ENCODE results near the gene CPM. TPM values are rescaled to one million over a fixed set of nuclear protein-coding genes. Genes with fewer than 3 reads are reported as not detected.

The CPM gene
- total RNA-seq, 1 donor from 2014 or later: 0.64 TPM

DNA sequence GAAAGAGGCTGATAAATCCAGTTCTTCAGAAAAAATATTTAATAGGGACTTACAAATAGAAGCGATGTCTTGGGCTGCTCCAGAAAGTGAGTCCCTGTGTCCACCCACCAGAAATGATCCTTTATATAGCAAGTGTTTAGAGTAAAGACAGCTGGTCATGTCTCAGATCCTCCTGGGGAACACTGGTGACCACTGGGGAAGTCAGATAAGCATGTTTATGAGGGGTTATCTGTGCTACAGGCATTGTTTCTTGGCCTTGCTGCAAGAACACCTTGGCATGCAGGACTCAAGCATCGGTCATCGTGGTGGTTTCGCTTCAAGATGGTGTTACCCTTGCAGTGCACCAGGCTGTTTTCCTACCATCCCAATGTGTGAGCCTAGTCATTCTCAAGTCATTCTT, 27.2 kb downstream of the CPM start:
- DNase-seq (ENCODE audit: low read depth in 2 of 2): no peak

DNA sequence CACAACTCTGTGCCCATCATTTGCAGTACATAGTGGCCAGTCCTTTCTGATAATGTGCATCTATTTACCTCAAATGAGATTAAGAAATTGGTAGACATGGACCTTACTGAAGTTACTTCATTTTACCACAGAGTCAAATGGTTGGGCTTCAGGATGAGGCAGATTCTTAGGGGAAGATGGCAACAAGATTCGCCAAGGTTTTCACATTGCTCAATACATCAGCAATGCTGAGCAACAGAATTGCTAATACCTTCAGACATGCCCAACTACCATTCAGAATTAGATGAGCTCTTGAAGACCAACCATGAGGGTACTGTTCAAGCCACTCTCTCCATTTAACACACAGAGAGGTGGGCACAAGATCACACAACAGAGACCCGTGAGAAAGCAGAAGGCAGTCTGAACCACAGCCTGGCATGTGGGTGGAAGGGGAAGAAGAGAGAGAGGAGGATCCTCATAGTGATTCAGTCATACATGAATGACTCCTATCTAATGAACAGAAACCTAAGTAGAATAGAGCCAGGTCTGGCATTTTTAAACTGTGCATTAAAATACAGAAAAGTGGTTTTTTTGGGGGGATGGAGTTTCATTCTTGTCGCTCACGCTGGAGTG, 28.5 kb downstream of the CPM start:
- DNase-seq (ENCODE audit: low read depth in 2 of 2): no peak

DNA sequence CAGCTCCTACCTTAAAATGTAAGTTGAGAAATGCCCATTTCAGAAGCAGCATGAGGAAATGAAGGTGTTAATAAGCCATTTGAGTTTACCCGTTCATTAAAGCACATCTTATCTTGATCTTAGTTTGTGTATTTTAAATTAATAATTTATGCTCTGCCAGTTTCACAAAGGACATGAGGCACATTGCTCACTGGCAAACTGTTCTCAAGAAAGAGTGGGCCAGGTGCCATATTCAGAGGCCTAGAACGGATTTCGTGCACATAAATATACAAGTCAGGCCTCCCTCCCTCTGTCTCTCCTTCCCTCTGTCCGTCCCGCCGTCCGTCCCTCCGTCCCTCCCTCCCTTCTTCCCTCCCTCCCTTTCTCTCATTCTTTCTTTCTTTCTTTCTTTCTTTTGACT, 29.5 kb downstream of the CPM start:
- no peak for DNase-seq (ENCODE audit: low read depth in 2 of 2)

DNA sequence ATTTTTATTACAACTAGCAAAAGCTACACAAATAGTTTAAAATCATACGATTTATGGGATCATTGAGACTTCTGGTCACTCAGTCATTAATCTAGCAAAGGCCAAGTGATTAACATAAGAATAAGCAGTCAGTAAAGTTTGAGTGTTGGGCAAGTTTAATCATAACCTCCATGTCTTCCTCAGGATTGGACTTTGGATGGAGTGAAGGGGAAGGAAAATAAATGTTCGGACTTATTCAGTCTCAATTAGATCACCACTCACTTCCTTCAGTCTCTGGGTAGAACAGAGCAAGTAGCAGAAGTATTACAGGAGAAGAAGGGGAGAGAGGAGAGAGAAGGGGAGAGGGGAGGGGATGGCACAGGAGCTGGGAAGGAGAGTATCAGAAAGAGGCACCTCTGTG, 31.4 kb downstream of the CPM start:
- no peak for DNase-seq (ENCODE audit: low read depth in 2 of 2)

DNA sequence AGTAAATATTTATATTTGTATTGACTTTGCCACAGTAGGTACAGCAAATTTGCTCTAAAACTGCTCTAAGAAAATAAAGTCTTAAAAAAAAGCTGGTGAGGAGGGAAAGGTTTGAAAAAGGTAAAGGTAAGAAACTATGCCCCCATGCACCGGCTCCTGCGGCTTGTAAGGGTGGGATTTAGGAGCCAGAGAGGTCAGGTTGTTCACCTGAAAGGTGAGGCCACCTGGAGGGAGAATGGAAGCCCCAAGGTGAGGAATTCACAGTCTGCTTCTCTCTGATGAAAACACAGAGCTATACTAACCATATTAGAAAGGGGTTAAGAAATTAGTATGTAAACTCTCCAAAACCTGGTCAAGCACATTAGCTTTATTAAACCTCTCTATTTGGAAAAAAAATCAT, 31.8 kb downstream of the CPM start:
- DNase-seq (ENCODE audit: low read depth in 2 of 2): no peak

DNA sequence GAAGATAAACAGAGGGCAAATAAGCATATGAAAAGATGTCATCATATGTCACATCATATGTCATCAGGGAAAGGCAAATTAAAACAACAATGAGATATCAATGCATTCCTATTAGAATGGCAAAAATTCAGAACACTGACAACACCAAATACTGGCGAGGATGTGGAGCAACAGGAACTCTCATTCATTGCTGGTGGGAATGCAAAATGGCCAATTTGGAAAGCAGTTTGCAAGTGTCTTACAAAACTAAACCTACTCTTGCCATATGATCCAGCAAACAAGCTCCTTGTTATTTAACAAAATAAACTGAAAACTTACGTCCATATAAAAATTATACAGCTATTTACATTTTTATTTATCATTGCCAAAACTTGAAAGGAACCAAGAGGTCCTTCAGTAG, 32.7 kb downstream of the CPM start:
- no peak for DNase-seq (ENCODE audit: low read depth in 2 of 2)

DNA sequence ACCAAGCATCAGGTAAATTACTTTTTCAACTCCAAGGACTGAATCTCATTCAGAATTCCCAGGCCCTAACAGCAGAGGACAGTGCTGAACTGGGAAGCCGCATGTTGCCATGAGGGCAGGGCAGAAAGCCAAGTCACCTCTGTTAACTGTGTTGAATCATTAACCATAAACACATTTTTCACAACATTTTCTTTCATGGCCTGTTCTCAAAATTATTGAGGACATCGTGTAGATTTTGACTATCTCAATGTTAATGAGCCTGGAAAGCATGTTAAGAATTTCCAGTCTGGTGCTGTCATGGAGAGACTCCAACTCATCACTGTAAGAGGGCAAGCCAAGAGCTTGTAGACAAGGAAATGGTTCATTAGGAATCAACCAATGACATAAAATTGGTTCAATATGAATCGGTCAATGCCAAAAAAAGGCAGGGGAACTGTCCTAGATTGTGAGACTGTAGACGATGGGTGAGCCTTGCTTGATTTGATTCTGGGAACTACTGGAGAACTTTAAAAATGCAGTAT, 33.7 kb downstream of the CPM start:
- DNase-seq (ENCODE audit: low read depth in 2 of 2): peak in 1 of 2 donors; percentile 5

DNA sequence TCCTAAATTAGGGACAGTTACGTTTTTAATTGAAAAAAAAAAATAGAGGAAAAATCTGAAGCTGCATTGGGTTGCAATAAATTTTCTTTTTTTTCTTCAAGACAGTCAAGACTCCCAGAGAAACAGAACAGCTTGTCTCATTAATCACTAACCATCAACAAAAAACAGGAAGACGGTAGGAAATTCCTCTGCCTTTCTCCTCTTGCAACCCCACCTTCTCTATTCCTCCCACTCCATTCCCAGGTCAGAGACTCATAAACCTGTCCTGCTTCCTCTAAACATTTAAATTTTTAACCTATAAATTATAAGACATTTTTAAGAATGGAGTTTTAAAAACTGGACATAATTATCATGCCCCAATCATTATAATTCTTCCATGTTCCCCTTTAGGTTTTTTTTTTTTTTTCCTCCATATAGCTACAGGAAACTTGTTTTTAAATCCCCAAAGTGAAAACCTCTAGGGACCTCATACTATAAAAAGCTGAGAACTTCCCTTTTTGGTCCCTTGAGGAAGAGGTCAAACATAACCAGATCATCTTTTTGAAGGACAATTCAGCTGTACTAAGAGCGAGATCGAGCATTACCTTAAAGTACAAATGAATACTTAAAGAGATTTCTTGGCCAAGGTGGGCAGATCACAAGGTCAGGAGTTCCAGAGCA, 36.0 kb downstream of the CPM start:
- DNase-seq (ENCODE audit: low read depth in 2 of 2): no peak

DNA sequence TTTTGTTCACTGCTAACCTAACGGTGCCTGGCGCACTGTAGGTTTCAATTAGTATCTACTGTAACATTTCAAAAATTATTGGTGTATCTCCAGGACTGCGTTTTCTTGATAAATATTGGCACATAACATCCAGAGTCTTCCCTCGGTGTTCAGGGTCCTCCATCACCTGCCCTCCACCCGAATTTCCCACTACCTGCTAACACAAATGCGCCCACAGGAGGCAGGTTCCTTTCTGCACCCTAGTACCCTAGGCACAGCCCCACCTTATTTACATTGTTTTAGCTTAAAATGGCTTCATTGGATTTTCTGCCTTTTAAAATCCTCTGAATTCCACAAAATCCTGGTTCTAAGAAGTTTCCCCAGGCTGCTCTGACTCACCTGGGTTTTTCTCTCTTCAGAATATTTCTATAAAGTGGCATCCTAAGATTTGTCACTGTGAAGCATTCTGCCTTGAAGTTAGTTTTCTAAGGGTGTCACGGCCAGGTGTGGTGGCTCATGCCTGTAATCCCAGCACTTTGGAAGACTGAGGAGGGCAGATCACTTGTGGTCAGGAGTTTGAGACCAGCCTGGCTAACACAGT, 38.6 kb downstream of the CPM start:
- no peak for DNase-seq (ENCODE audit: low read depth in 2 of 2)

DNA sequence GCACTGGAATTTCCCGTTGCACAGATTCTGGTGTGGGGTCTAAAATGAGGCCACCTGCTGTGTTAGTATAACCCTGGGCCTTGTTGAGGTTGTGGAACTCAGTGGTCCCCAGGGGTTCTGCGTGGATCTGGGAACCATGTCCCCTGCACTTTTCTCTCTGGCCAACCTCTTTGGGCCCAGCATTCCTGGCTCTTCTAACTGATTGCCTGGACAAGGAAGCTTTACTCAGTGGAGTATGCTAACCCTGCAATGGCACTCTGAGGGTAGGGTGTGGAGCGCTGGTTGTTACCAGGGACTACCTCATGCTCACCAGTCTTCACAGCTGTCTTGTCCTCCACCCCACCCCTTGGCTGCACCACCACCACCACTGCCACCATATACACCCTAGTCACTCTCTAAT, 39.2 kb downstream of the CPM start:
- DNase-seq (ENCODE audit: low read depth in 2 of 2): no peak

DNA sequence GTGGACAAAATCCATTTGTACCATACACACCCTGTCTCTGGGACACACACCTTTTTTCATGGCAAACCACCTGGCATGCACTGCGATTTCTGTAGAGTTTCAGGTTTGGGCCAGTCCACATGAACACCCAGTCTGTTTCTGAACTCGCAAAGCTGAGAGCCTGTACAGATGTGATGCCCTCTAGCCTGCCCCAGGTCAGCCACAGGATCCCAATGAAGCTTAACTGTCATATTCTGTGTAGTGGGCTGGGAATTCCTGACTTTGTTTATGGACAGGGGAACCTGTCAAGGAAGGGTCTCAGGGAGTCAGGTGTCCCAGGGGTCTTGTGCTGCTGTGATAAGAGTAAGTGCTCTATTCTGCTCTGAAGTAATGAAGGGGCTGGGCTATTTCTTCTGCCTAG, 39.8 kb downstream of the CPM start:
- no peak for DNase-seq (ENCODE audit: low read depth in 2 of 2)

DNA sequence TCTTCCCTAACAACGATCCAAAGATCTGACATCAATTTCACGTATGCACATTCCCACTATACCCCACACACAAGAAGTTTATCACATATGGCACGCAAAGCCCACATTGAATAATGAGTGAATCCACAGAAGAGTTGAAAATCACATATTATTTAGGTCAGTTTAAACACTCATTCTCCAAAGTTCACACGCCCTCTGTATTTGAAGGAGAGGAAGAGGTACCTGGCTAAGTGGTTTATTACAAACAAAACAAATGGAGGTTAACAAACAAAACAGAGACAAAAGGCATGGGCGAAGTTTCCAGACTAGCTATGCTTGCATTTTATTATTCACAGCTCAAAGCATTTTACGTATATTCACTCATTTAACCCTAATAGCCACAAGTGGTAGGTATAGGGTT, 41.8 kb downstream of the CPM start:
- DNase-seq (ENCODE audit: low read depth in 2 of 2): no peak

DNA sequence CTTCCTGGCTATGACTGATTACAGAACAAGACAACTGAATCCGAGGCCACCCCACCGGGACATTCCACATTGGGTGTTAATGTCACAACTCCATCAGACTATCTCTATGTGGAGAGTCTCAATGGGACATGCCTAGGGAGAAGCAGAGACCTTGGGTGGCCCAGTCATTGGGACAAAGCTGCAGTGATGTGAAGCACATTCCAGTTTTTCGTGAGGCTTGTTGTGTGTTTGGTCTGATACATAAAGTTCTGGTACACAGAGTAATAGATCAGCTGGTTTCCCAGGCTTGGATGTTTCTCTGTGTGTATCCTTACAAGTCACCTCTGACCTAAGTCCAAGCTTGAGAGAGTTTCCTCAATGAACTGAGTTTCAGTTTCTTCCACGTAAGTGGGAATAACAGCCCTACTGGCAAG, 42.3 kb downstream of the CPM start:
- DNase-seq (ENCODE audit: low read depth in 2 of 2): no peak

DNA sequence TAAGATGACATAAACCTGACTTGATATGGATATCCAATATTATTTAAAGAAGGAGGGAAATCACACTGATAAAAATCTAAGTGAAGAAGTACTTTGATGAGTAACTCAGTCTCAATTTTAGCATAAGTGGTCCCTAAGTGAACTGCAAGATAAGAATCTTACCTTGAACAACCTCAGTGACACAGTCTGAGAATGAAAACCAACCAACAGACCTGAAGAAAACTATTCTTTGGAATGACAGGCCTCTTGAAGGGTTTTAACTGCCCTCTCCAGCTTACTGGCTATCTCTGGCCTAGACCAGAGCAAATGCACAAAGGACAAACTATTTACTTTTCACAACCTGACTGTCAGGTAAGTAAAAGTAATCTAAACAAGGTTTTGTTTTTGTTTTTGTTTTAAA, 44.7 kb downstream of the CPM start:
- no peak for DNase-seq (ENCODE audit: low read depth in 2 of 2)

DNA sequence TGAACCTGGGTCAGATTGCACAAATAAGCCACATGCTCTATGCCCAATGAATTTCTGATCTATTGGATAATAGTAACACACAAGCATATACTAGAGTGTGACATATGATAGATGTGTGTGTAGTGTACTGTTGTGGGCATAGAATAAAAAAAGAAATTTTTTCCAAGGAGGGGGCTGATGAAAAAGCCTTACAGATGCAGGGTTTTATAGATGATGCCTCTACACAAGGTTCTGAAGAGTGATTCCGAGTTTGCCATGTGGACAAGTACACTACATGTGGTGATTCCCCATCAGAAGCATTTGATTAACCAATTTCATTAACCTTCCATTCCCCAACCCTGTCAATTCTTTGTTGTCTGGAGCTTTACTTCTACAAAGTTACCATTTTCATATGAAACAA, 45.3 kb downstream of the CPM start:
- no peak for DNase-seq (ENCODE audit: low read depth in 2 of 2)

DNA sequence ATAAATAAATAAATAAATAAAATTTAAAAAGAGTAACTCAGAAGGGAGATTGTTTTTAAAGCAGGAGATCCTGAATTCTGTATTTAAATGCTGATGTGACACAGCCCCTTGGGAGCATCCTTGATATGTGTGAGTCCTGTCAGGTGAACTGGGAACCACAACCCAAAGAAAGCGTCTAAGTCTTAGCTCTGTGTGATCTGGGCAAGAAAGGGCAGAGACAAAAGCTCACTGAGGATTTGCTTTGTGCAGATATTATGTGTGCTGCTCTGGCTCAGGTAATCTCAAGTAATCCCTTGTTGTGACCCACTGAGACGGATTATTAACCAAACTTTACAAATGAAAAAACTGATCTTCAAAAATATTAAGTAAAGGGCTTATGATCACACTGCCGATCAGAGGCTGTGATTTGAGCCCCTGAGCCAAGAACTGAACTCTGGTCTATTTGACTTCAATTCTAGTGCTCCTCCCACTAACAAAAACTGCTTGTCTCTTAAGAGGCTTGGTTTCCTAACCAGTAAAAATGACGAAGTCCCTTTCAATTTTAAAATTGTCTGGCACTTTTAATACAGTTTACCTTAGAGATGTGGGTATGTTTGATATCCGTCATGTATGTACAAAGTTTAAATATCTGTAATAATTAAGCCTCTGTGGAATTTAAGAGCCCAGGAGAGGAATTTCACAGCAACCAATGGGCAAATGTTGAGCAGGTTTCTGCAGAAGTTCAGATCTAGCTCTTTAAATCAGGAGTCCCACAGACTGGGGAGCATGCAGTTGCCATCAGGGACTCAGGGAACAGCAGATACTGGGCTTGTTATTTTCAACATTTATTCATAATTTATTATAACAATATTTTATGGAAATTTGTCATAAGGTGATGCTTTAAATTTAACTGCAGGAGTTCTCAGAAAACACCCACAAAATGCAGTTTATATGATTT, 46.1 kb downstream of the CPM start:
- DNase-seq (ENCODE audit: low read depth in 2 of 2): no peak

DNA sequence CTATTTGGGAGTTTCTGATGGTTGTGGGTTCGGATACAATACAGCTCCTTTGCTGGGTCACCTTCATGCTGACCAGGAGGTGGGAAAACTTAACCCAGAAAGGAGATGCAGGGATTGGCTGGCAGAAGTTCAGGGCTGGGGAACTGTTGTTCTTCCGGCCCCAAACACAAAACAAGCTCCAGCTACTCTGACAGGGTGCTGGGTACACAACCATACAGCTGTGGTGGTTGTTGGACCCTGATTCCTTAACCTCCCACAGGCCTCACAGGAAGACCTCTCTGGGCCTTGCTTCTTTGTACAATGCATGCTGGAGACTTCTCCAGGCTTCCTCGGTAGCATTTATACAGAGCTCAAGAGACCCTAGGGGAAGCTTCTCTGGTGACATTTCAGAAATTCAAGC, 47.6 kb downstream of the CPM start:
- no peak for DNase-seq (ENCODE audit: low read depth in 2 of 2)

DNA sequence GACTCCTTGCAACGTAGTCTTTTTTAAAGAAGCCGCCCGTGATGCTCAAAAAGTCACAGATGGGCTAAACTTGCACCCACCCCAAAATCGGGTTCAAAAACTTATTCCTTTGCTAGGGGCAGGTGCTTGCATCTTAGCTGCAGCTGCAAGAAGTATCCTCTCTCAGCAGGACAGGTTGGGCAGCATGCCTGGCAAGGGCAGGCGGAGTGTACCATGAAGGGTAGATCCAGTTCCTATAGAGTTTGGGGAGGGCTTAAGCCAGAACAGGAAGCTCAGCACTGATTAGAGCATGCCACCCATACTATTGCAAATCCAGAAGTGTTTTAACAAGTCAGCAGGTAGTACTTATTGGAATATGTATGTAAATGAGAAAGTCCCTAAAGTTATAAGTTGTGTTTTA, 48.7 kb downstream of the CPM start:
- DNase-seq (ENCODE audit: low read depth in 2 of 2): no peak

DNA sequence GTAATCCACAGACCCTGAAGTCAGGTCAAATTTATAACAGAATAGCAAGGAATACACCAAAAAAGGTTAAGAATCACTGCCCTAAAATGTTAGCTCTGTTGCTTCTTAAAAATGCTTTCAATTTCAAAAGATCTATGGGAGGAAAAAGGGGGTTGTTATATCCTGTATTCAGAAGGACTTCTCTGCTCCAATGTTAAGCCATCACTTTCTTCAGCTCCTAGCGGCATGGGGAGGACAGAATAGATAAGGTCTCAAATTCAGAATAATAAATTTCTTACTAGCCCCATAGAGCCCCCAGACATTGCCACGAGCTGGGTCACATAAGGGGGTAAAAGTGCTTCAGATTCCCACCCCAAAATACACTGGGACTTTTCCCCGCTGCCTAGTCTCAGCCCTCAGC, 49.8 kb downstream of the CPM start:
- no peak for DNase-seq (ENCODE audit: low read depth in 2 of 2)

DNA sequence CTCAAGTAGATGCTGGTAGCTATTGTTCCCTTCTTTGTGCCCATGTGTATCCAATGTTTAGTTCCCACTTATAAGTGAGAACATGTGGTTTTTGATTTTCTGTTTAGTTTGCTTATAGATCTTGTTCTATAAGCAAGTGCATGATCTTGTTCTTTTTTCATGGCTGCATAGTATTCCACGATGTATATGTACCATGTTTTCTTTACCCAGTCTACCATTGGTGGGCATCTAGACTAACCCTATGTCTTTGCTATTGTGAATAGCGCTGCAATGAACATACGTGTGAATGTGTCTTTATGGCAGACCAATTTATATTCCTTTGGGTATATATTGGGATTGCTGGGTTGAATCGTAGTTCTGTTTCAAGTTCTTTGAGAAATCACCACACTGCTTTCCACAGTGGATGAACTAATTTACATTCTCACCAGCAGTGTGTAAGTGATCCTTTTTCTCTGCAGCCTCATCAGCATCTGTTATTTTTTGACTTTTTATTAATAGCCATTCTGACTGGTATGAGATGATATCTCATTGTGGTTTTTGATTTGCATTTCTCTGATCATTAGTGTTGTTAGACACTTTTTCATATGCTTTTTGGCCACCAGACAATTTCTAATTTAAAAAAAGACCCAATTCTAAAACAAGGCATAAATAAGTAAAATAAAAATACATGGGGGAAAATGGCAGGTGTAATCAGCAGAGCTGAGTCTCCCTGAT, 50.6 kb downstream of the CPM start:
- DNase-seq (ENCODE audit: low read depth in 2 of 2): no peak

DNA sequence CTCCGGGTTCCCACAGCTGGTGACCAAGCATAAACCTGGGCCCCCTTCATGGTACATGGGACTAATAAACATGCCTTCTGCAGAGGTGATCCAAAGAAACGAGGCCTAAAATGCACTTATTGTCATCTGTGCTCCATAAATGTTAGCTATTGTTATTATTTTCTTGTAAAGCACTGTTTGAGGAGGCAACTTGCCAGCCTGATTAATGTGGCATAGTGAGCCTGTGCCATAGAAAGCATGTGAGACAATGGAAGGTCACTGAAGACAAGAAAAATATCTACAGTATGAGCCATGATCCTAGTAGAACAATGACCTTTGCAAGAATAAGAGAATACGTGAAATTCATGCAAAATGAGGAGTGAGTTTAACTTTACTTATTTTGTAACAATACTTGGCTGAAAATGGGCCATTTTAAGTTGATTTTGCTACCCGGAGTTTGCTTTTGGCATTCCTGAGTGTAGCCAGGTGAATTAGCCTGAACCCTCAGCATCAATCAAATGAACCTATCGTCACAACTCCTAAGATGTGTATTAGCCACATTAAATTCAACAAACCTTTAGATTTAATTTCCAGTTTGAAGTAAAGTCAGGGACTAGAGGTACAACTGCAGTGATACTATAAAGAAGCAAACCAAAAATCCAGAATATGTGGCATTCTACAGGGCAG, 52.2 kb downstream of the CPM start:
- peak in 1 of 2 donors; percentile 21 for DNase-seq (ENCODE audit: low read depth in 2 of 2)

Measured in dermis microvascular lymphatic vessel endothelial cell (primary cell).